Neural cell (in vitro differentiated cells): ENCODE measurements around the gene TSGA10IP. TPM values are rescaled to one million over a fixed set of nuclear protein-coding genes. Genes with fewer than 3 reads are reported as not detected.

ENCODE experiments used
- H2AFZ ChIP-seq: fragments of 200-600, 300-800 bp; sonication (generic), shearing (Covaris generic); 2 replicates; pipeline ENCODE4 v1.6.0; 2014; ENCODE audit warnings: low read depth, mild to moderate bottlenecking, antibody characterized with exemption, low read length, moderate library complexity
- H3F3A ChIP-seq: fragments of 200-600 bp; shearing (Covaris generic); 2 replicates; pipeline ENCODE4 v1.6.1; 2016; ENCODE audit warnings: mild to moderate bottlenecking, moderate library complexity, mixed read lengths, antibody characterized with exemption, low read length; ENCODE audit not compliant: insufficient read depth, poor library complexity, severe bottlenecking
- H3K27ac ChIP-seq: fragments of 200-600, 300-800 bp; sonication (generic), shearing (Covaris generic); 2 replicates; pipeline ENCODE4 v1.5.1; 2014; ENCODE audit warnings: mild to moderate bottlenecking, low read length, moderate library complexity
- H3K27me3 ChIP-seq: fragments of 300-800, 200-600 bp; sonication (generic), shearing (Covaris generic); 2 replicates; pipeline ENCODE4 v1.6.0; 2014; ENCODE audit warnings: mild to moderate bottlenecking, low read depth, low read length, moderate library complexity; ENCODE audit not compliant: insufficient read depth
- H3K36me3 ChIP-seq: fragments of 300-800, 200-600 bp; sonication (generic), shearing (Covaris generic); 2 replicates; pipeline ENCODE4 v1.5.1; 2014; ENCODE audit warnings: mild to moderate bottlenecking, antibody characterized with exemption, low read length, moderate library complexity; ENCODE audit not compliant: insufficient read depth
- H3K4me2 ChIP-seq: fragments of 300-800, 200-600 bp; sonication (generic), shearing (Covaris generic); 2 replicates; pipeline ENCODE4 v1.6.0; 2014; ENCODE audit warnings: mild to moderate bottlenecking, low read length
- H3K4me3 ChIP-seq: fragments of 300-800, 200-600 bp; sonication (generic), shearing (Covaris generic); 2 replicates; pipeline ENCODE4 v1.5.1; 2014; ENCODE audit warnings: mild to moderate bottlenecking, low read length, moderate library complexity
- H3K79me2 ChIP-seq: fragments of 200-600 bp; shearing (Covaris generic); replicated peaks from 2 replicates; pipeline ENCODE4 v1.6.0; 2014; ENCODE audit warnings: mild to moderate bottlenecking, low read length, moderate library complexity; ENCODE audit not compliant: insufficient read depth
- H3K9ac ChIP-seq: fragments of 300-800, 200-600 bp; sonication (generic), shearing (Covaris generic); 2 replicates; pipeline ENCODE4 v1.6.1; 2016; ENCODE audit warnings: mild to moderate bottlenecking, low read length, mixed read lengths
- H3K9me2 ChIP-seq: fragments of 200-600 bp; shearing (Covaris generic); 2 replicates; pipeline ENCODE4 v1.6.1; 2016; ENCODE audit warnings: mild to moderate bottlenecking, low read length, mixed read lengths; ENCODE audit not compliant: insufficient read depth
- H3K9me3 ChIP-seq: fragments of 200-600, 300-800 bp; sonication (generic), shearing (Covaris generic); 2 replicates; pipeline ENCODE4 v1.6.1; 2016; ENCODE audit warnings: mild to moderate bottlenecking, mixed run types, low read length, moderate library complexity, mixed read lengths
- H4K20me1 ChIP-seq: fragments of 200-600 bp; shearing (Covaris generic); 2 replicates; pipeline ENCODE4 v1.6.1; 2016; ENCODE audit warnings: mild to moderate bottlenecking, mixed run types; ENCODE audit not compliant: insufficient read depth
- CTCF ChIP-seq: fragments of 450-650 bp; IDR thresholded peaks from 2 replicates; pipeline ENCODE4 v1.5.1; 2014; ENCODE audit warnings: antibody characterized with exemption, mild to moderate bottlenecking, moderate library complexity; ENCODE audit not compliant: poor library complexity, severe bottlenecking
- EP300 ChIP-seq: fragments of 450-650 bp; conservative IDR thresholded peaks from 2 replicates; pipeline ENCODE4 v1.6.1; 2014; ENCODE audit warnings: antibody characterized with exemption, mild to moderate bottlenecking, moderate library complexity; ENCODE audit not compliant: poor library complexity, severe bottlenecking
- EZH2 ChIP-seq: fragments of 200-600, 300-800 bp; shearing (Covaris generic), sonication (generic); IDR thresholded peaks from 2 replicates; pipeline ENCODE4 v1.6.1; 2014; ENCODE audit warnings: antibody characterized with exemption, low read length, borderline replicate concordance, mild to moderate bottlenecking; ENCODE audit not compliant: insufficient read depth, poor library complexity, severe bottlenecking
- MXI1 ChIP-seq: fragments of 450-650 bp; conservative IDR thresholded peaks from 2 replicates; pipeline ENCODE4 v1.6.1; 2014; ENCODE audit warnings: antibody characterized with exemption, mild to moderate bottlenecking; ENCODE audit not compliant: poor library complexity, severe bottlenecking
- POLR2AphosphoS5 ChIP-seq: IDR thresholded peaks from 2 replicates; pipeline ENCODE4 v1.6.1; 2012
- RAD21 ChIP-seq: fragments of 450-650 bp; conservative IDR thresholded peaks from 2 replicates; pipeline ENCODE4 v1.6.1; 2014; ENCODE audit warnings: antibody characterized with exemption, mild to moderate bottlenecking, moderate library complexity
- REST ChIP-seq: IDR thresholded peaks from 2 replicates; pipeline ENCODE4 v1.6.1; 2012; ENCODE audit warnings: borderline replicate concordance
- SMC3 ChIP-seq: fragments of 450-650 bp; conservative IDR thresholded peaks from 2 replicates; pipeline ENCODE4 v1.6.1; 2014; ENCODE audit warnings: antibody characterized with exemption, mild to moderate bottlenecking, moderate library complexity; ENCODE audit not compliant: poor library complexity
- TAF1 ChIP-seq: IDR thresholded peaks from 2 replicates; pipeline ENCODE4 v1.6.1; 2012; ENCODE audit warnings: low read depth
- polyA plus RNA-seq: library from polyadenylated mRNA; depleted of rRNA; stranded (reverse); fragments of >200 nt; gene quantifications from 2 replicates; pipeline ENCODE4 v1.2.3, GENCODE V29; 2014

The TSGA10IP gene
- polyA plus RNA-seq, 1 donor from 2014 or later, result 0.53 TPM

- H3K4me3 ChIP-seq, result no peak overlapping the region
- no peaks in the 10 kb centered on the region for H3F3A ChIP-seq
- H3K36me3 ChIP-seq, result no peaks in the 10 kb centered on the region
- H3K4me2 ChIP-seq, result no peak overlapping the region
- no peaks in the 10 kb centered on the region for H3K9me2 ChIP-seq
- no peaks in the 10 kb centered on the region for H3K9me3 ChIP-seq
- no peak overlapping the region for H2AFZ ChIP-seq
- no peaks in the 10 kb centered on the region for H3K27me3 ChIP-seq
- H3K79me2 ChIP-seq, result peaks cover 20% of the 10 kb centered on the region
- TF ChIP-seq MXI1 (no peak), EP300 (no peak), SMC3 (no peak), EZH2 (no peak), REST (no peak), POLR2AphosphoS5 (no peak), TAF1 (no peak)
- H3K27ac ChIP-seq, result no peak overlapping the region
- no peaks in the 10 kb centered on the region for H4K20me1 ChIP-seq
- H3K9ac ChIP-seq, result no peak overlapping the region
These were observed 28.2 kb upstream of the TSGA10IP start for GRCh38 chr11:65917077-65917433.

GRCh38 chr11:65917434-65918210 is 27.7 kb upstream of the TSGA10IP start:
- no peaks in the 10 kb centered on the region for H4K20me1 ChIP-seq
- peak overlapping the region; percentile 92 for H3K9ac ChIP-seq
- peak overlapping the region; percentile 97 for H3K4me3 ChIP-seq
- no peaks in the 10 kb centered on the region for H3K9me3 ChIP-seq
- peak overlapping the region; percentile 64 for H3K4me2 ChIP-seq
- peaks cover 20% of the 10 kb centered on the region for H3K79me2 ChIP-seq
- no peaks in the 10 kb centered on the region for H3K27me3 ChIP-seq
- no peak overlapping the region for H2AFZ ChIP-seq
- TF ChIP-seq EP300, result no peak
- no peaks in the 10 kb centered on the region for H3K9me2 ChIP-seq
- no peaks in the 10 kb centered on the region for H3F3A ChIP-seq
- H3K36me3 ChIP-seq, result no peaks in the 10 kb centered on the region
- H3K27ac ChIP-seq, result no peak overlapping the region

- Histone ChIP-seq H3K27me3 (no peaks in the 10 kb centered on the region), H3K9me3 (no peaks in the 10 kb centered on the region), H3F3A (no peaks in the 10 kb centered on the region), H3K27ac (peak within 1 kb of the TSS; percentile 74), H3K79me2 (peaks cover 20% of the 10 kb centered on the region), H2AFZ (peak within 1 kb of the TSS; percentile 65), H3K4me2 (peak within 1 kb of the TSS; percentile 92), H3K9ac (peak within 1 kb of the TSS; percentile 92), H3K4me3 (peak within 1 kb of the TSS; percentile 97), H3K36me3 (no peaks in the 10 kb centered on the region), H4K20me1 (no peaks in the 10 kb centered on the region), H3K9me2 (no peaks in the 10 kb centered on the region)
- TF ChIP-seq SMC3, result no peak
- TF ChIP-seq TAF1, result peak; percentile 24
- TF ChIP-seq MXI1, result peak; percentile 15
- TF ChIP-seq RAD21, result no peak
- TF ChIP-seq CTCF, result no peak
- peak; percentile 75 for TF ChIP-seq POLR2AphosphoS5
- no peak for TF ChIP-seq EP300
- peak; percentile 58 for TF ChIP-seq REST
- TF ChIP-seq EZH2, result no peak
These were observed 26.8 kb upstream of the TSGA10IP start, which contains the start of gene C11orf68 for GRCh38 chr11:65918211-65919140. Gene C11orf68 (minus strand): TSS chr11:65919062. CDS start chr11:65919031, 31 bp downstream.
